Fibroblast of upper back skin (primary cell): Measurements from ENCODE around the gene GNPTG.
A peak's percentile ranks its signal among the peaks of the same experiment; 100 is the strongest.
"Not testable (repeated sequence)": the region's sequence is repeated elsewhere in the genome, so short reads cannot be mapped to it uniquely, and the experiment has no call there.

Experiments used
- DNase-seq: peaks from one replicate; pipeline ENCODE4 v3.0.0-alpha.2; 2013

The GNPTG gene

GRCh38 chr16:1320097-1320496, 31.6 kb upstream of the GNPTG start:
- DNase-seq: no peak

- DNase-seq: no peak
Measured at GRCh38 chr16:1320658-1321240, 31.0 kb upstream of the GNPTG start.

GRCh38 chr16:1322407-1322806, 29.3 kb upstream of the GNPTG start:
- no peak for DNase-seq

GRCh38 chr16:1323296-1324239, 28.2 kb upstream of the GNPTG start:
- DNase-seq: no peak

- DNase-seq: no peak
Measured at GRCh38 chr16:1324286-1324826, 27.4 kb upstream of the GNPTG start.

- no peak for DNase-seq
Measured at GRCh38 chr16:1325261-1325660, 26.5 kb upstream of the GNPTG start.

GRCh38 chr16:1325673-1326371, 25.9 kb upstream of the GNPTG start:
- no peak for DNase-seq

- DNase-seq: no peak
Measured at GRCh38 chr16:1326391-1326790, 25.3 kb upstream of the GNPTG start.

- no peak for DNase-seq
Measured at GRCh38 chr16:1326946-1327618, 24.6 kb upstream of the GNPTG start.

GRCh38 chr16:1327619-1327947, 24.1 kb upstream of the GNPTG start:
- DNase-seq: no peak

- not testable (repeated sequence) for DNase-seq
Measured at GRCh38 chr16:1328136-1328535, 23.6 kb upstream of the GNPTG start.

- DNase-seq: not testable (repeated sequence)
Measured at GRCh38 chr16:1328961-1329360, 22.8 kb upstream of the GNPTG start.

GRCh38 chr16:1330260-1330914, 21.3 kb upstream of the GNPTG start:
- no peak for DNase-seq

- no peak for DNase-seq
Measured at GRCh38 chr16:1330931-1331711, 20.6 kb upstream of the GNPTG start.

- no peak for DNase-seq
Measured at GRCh38 chr16:1331712-1332617, 19.8 kb upstream of the GNPTG start.

- DNase-seq: no peak
Measured at GRCh38 chr16:1332618-1333148, 19.0 kb upstream of the GNPTG start.

- DNase-seq: peak; percentile 16
Measured at GRCh38 chr16:1333149-1333812, 18.4 kb upstream of the GNPTG start, which contains the start of gene BAIAP3. Gene BAIAP3 (plus strand): TSS chr16:1333645. CDS start chr16:1338550, 4,905 bp downstream.

GRCh38 chr16:1333854-1334700, 17.7 kb upstream of the GNPTG start:
- no peak for DNase-seq

- DNase-seq: no peak
Measured at GRCh38 chr16:1334739-1335138, 17.0 kb upstream of the GNPTG start.
